Uterus (tissue), 4 donors: Measurements from ENCODE around the gene WFS1. TPM values are rescaled to one million over a fixed set of nuclear protein-coding genes. Genes with fewer than 3 reads are reported as not detected.

Experiments used
- DNase-seq, 2 donors: peaks; one replicate each; pipeline ENCODE4 v3.0.0-alpha.2; 2019 to 2020
- H3K27ac ChIP-seq, 2 donors: fragments of 200-600 bp; sonication (generic); 1 replicate in 1 of 2; 2 replicates in 1 of 2; pipeline ENCODE4 v1.5.1; 2016 to 2018
- H3K27me3 ChIP-seq, 2 donors: fragments of 200-600 bp; sonication (generic); one replicate each; pipeline ENCODE4 v1.5.1; 2018 to 2019; ENCODE audit warnings: control low read depth in 1 of 2
- H3K36me3 ChIP-seq, 2 donors: fragments of 200-600 bp; sonication (generic); one replicate each; pipeline ENCODE4 v1.5.1; 2019; ENCODE audit warnings: control low read depth in 1 of 2
- H3K4me1 ChIP-seq, 2 donors: fragments of 200-600 bp; sonication (generic); one replicate each; pipeline ENCODE4 v1.5.1; 2018 to 2019; ENCODE audit warnings: control low read depth in 1 of 2
- H3K4me3 ChIP-seq, 2 donors: fragments of 200-600 bp; sonication (generic); 1 replicate in 1 of 2; 2 replicates in 1 of 2; pipeline ENCODE4 v1.5.1; 2018 to 2019; ENCODE audit warnings: mild to moderate bottlenecking in 1 of 2
- H3K9me3 ChIP-seq, 2 donors: fragments of 200-600 bp; sonication (generic); one replicate each; pipeline ENCODE4 v1.5.1; 2019; ENCODE audit warnings: control low read depth in 1 of 2
- CTCF ChIP-seq, 4 experiments: fragments of 200-600 bp in 2 of 4; fragments of 450-650 bp in 2 of 4; sonication (generic) in 2 of 4; IDR thresholded peaks; one replicate each; pipeline ENCODE4 v1.5.1; 2016 to 2019; ENCODE audit warnings: antibody characterized with exemption in 4 of 4, mild to moderate bottlenecking in 2 of 4, moderate library complexity in 1 of 4
- POLR2A ChIP-seq, 2 donors: fragments of 450-650 bp; IDR thresholded peaks; one replicate each; pipeline ENCODE4 v1.6.1; 2016; ENCODE audit warnings: antibody characterized with exemption in 2 of 2, mild to moderate bottlenecking in 1 of 2, moderate library complexity in 1 of 2
- intact Hi-C: fragments of 100-400 bp; cut with DNase I; formaldehyde crosslinking; loops from one replicate; pipeline ENCODE4 v1.15.1; 2023; ENCODE audit warnings: low total_unique reads
- total RNA-seq, 4 donors: library from RNA; depleted of rRNA in 3 of 4; stranded (reverse); fragments of >200 nt in 3 of 4; gene quantifications; one replicate each; pipeline versions ENCODE4 v1.1.0 to v1.2.4, GENCODE V29; 2014 to 2023
- donor health status: DM: yes; HTN: yes; CAD: no.

The WFS1 gene
- total RNA-seq, 4 donors from 2014 or later: 27.5 to 118 (median 51.9) TPM

DNA sequence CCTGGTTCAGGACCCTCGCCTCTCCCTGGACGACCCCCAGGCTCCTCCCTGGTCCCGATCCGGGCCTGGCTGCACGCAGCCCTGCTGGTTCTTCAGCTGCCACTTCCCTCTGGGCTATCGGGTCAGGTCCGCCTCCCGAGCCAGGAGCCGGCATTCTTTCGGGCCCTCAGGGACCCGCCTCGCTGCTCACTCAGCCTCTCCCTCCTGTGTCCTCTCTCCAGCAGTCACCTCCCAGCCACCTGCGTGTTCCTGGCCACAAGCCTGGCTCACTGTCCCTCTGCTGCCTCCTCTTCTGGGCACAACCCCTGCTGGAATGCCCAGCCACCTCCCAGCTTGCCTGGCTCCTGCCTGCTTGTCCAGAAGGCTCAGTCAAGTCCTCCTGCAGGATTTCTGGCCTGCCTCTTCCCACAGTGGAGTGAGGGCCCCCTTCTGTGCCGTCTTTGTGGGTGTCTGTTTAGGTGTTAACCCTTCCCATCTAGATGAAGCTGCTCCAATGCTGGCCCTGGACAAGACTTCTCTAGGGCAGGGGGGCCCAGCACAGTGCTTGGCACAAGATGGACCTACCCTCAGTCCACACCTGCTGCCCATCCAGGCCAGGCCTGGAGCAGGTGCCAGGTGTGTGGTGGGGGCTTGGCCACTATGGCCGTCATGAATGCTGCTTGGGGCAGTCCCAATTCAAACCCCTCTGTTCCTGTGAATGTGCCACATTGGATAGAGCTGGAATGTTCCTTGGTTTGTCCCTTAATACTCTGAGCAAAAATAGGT is 2.2 kb downstream of the WFS1 start:
- H3K4me1 ChIP-seq: peaks cover 19 to 32% of the 10 kb centered on the region in 2 donors
- H3K4me3 ChIP-seq: peak overlapping the region; percentile 88 to 99
- no peak for DNase-seq
- TF ChIP-seq POLR2A (IDR thresholded peaks at IDR 0.05): peak in 1 of 2 donors; percentile 44
- TF ChIP-seq CTCF (IDR thresholded peaks at IDR 0.05): no peak
- peak overlapping the region; percentile 93 to 94 for H3K27ac ChIP-seq
- no peaks in the 10 kb centered on the region for H3K36me3 ChIP-seq
- intact Hi-C loops: no loop called here
- H3K27me3 ChIP-seq: no peaks in the 10 kb centered on the region
- H3K9me3 ChIP-seq: no peaks in the 10 kb centered on the region

DNA sequence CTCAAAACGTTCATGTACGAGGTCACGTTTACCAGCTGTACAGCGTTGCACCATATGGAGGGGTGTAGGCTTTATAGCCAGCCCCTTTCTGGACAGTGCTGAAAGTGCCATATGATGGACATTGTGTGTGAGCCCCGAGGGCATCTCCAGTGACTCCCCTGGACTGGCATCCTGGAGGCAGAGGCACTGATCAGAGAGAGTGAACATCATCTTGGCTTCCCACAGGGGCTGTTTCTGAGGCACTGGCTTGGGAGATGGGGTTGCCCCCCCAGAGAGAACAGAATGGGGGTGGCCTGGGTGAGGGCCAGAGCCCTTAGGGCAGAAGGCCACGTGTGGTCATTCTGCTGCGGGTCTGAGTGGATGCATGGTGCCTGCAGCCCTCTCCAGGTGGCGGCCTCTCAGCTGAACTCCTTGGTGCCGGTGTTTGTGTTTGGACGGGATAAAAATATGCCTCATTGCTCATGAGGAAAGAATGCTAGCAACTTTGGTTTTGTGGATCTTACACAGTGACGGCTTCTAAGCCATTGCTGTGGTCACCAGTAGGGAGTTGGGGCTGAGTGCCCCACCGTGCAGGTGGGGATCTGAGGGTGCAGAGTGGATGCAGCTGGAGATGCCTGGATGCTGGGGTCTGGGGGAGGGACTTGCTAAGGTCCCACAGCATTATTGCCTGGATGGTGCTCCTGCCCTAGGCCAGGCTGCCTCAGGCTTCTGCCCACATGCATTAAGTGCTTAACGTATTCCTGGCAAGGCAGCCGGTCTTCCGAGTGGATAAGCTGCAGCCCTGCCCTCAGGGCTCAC is 3.4 kb downstream of the WFS1 start:
- peaks cover 31 to 44% of the 10 kb centered on the region in 2 donors for H3K4me1 ChIP-seq
- no peaks in the 10 kb centered on the region for H3K9me3 ChIP-seq
- peak overlapping the region in 1 of 2 donors; percentile 99 for H3K4me3 ChIP-seq
- TF ChIP-seq CTCF (IDR thresholded peaks at IDR 0.05): peak in 1 of 4 experiments; percentile 9
- TF ChIP-seq POLR2A (IDR thresholded peaks at IDR 0.05): peak; percentile 37 to 49
- peak in 1 of 2 donors; percentile 60 for DNase-seq
- intact Hi-C loops: no loop called here
- no peaks in the 10 kb centered on the region for H3K27me3 ChIP-seq
- H3K36me3 ChIP-seq: no peaks in the 10 kb centered on the region
- peak overlapping the region; percentile 93 to 94 for H3K27ac ChIP-seq

DNA sequence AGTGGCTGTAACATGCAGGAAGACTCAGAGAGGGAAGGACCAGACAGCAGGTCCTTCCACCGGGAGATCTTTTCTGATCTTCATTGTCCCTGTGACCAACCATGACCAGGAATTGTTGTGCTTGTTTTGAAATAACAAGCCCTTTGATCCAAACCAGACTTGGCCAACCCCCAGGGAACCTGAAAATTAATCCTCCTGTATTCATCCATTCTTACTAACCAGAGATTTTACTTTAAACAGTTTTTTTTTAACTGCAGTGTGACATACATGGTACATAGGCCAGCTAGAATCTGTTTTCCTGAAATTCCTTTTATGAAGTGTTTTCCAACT is 4.0 kb downstream of the WFS1 start:
- DNase-seq: no peak
- no peak for TF ChIP-seq CTCF (IDR thresholded peaks at IDR 0.05)
- no peaks in the 10 kb centered on the region for H3K9me3 ChIP-seq
- no peaks in the 10 kb centered on the region for H3K27me3 ChIP-seq
- intact Hi-C loops: no loop called here
- peak overlapping the region; percentile 93 to 94 for H3K27ac ChIP-seq
- no peaks in the 10 kb centered on the region for H3K36me3 ChIP-seq
- peaks cover 37 to 50% of the 10 kb centered on the region in 2 donors for H3K4me1 ChIP-seq
- H3K4me3 ChIP-seq: peak overlapping the region in 1 of 2 donors; percentile 8

GRCh38 chr4:6275351-6275750 is 5.7 kb downstream of the WFS1 start:
- Histone ChIP-seq H3K4me3 (no peak overlapping the region), H3K27ac (peak overlapping the region; percentile 93 to 94), H3K36me3 (no peaks in the 10 kb centered on the region), H3K27me3 (no peaks in the 10 kb centered on the region), H3K4me1 (peaks cover 37 to 55% of the 10 kb centered on the region in 2 donors), H3K9me3 (no peaks in the 10 kb centered on the region)
- no peak for DNase-seq
- intact Hi-C loops: no loop called here
- TF ChIP-seq CTCF (IDR thresholded peaks at IDR 0.05): no peak
- no peak for TF ChIP-seq POLR2A (IDR thresholded peaks at IDR 0.05)
